Transverse colon (tissue), 4 donors: ENCODE results near the gene HACD3. TPM values are rescaled to one million over a fixed set of nuclear protein-coding genes. Genes with fewer than 3 reads are reported as not detected.

ENCODE experiments used
- DNase-seq: peaks from one replicate; pipeline ENCODE4 v3.0.0-alpha.2; 2019
- H3K27ac ChIP-seq, 4 donors: fragments of 200-600 bp; sonication (generic); 2 replicates each; pipeline ENCODE4 v1.5.1; 2016 to 2018; ENCODE audit warnings: inconsistent platforms in 4 of 4
- H3K27me3 ChIP-seq: fragments of 200-600 bp; sonication (generic); 2 replicates; pipeline ENCODE4 v1.5.1; 2017; ENCODE audit warnings: inconsistent platforms
- H3K36me3 ChIP-seq, 4 donors: fragments of 200-600 bp; sonication (generic); 2 replicates each; pipeline ENCODE4 v1.5.1; 2017 to 2019; ENCODE audit warnings: inconsistent platforms in 4 of 4
- H3K4me1 ChIP-seq, 4 donors: fragments of 200-600 bp; sonication (generic); 2 replicates each; pipeline ENCODE4 v1.5.1; 2017 to 2020; ENCODE audit warnings: inconsistent platforms in 4 of 4
- H3K4me3 ChIP-seq, 4 donors: fragments of 200-600 bp; sonication (generic); 1 replicate in 1 of 4; 2 replicates in 3 of 4; pipeline versions ENCODE4 v1.5.1 to v1.6.1; 2017 to 2019; ENCODE audit warnings: inconsistent platforms in 4 of 4
- H3K9me3 ChIP-seq, 2 donors: fragments of 200-600 bp; sonication (generic); 2 replicates each; pipeline ENCODE4 v1.5.1; 2017 to 2019; ENCODE audit warnings: inconsistent platforms in 2 of 2
- EP300 ChIP-seq: sonication (generic); formaldehyde crosslinking; IDR thresholded peaks from one replicate; pipeline ENCODE4 v1.6.1; 2017; ENCODE audit warnings: antibody characterized with exemption, low read depth
- POLR2A ChIP-seq: fragments of 450-650 bp; IDR thresholded peaks from one replicate; pipeline ENCODE4 v1.6.1; 2016; ENCODE audit warnings: antibody characterized with exemption, mild to moderate bottlenecking, moderate library complexity
- POLR2AphosphoS5 ChIP-seq, 3 donors: sonication (generic); formaldehyde crosslinking; IDR thresholded peaks; one replicate each; pipeline ENCODE4 v1.6.1; 2016; ENCODE audit warnings: antibody characterized with exemption in 3 of 3
- WGBS, 2 donors: methylation state at CpG; one replicate each; pipeline ENCODE4 v1.1.5; 2018; ENCODE audit warnings: low coverage in 1 of 2; 5-methylcytosine and 5-hydroxymethylcytosine counted together
- in situ Hi-C, 4 donors: fragments of 200-750 bp; cut with MboI; loops; one replicate each; pipeline versions ENCODE4 v1.15.0 to v1.15.1; 2017; ENCODE audit warnings: low sequenced_read_pairs in 3 of 4, low pct_ligation_motif_present in 1 of 4, low pct_unique_long_range_greater_than_20kb in 1 of 4
- intact Hi-C: fragments of 100-400 bp; cut with DNase I; formaldehyde crosslinking; loops from one replicate; pipeline ENCODE4 v1.15.1; 2023; ENCODE audit warnings: low total_unique reads
- total RNA-seq, 4 donors: library from RNA; depleted of rRNA; stranded (reverse); fragments of >200 nt; gene quantifications; one replicate each; pipeline ENCODE4 v1.1.0, GENCODE V29; 2016
- TF ChIP-seq, protein P1 (sequence below), 5 experiments: fragments of 200-600 bp in 3 of 5; fragments of 450-650 bp in 2 of 5; sonication (generic) in 3 of 5; IDR thresholded peaks; 1 replicate in 2 of 5; 2 replicates in 3 of 5; pipeline ENCODE4 v1.5.1; 2016 to 2017; ENCODE audit warnings: antibody characterized with exemption in 5 of 5, inconsistent platforms in 3 of 5, mild to moderate bottlenecking in 2 of 5, moderate library complexity in 1 of 5

HACD3 gene
- total RNA-seq, 4 donors from 2014 or later: 2.6 to 48.0 (median 27.1) TPM

DNA sequence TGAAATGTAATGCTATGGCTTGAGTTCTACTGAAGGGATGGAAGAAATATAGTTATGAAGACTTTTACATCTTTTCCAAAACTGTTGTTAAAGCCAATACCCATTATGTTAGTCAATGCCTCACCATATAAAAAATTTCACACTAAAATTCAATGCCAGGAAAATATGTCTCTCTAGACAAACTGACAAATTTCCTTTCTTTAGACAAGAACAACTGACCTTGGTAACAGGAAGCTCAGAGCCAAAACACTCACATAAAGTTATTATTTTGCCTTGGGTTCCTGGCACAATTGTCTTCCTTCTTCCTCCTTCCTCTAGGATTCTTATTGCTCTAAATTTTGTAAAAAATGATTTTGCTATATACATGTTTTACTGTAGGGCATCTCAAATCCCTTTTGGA is 54.0 kb downstream of the HACD3 start:
- intact Hi-C loops (no loop called here), in situ Hi-C loops (no loop called here)
- Histone ChIP-seq H3K27ac (no peak overlapping the region), H3K27me3 (no peaks in the 10 kb centered on the region), H3K9me3 (no peaks in the 10 kb centered on the region), H3K36me3 (peaks cover 0 to 53% (median 18%) of the 10 kb centered on the region in 4 donors), H3K4me3 (no peak overlapping the region), H3K4me1 (no peaks in the 10 kb centered on the region)
- TF ChIP-seq POLR2AphosphoS5 (IDR thresholded peaks at IDR 0.05) (no peak), POLR2A (no peak), EP300 (no peak)
- TF ChIP-seq, protein P1, sequence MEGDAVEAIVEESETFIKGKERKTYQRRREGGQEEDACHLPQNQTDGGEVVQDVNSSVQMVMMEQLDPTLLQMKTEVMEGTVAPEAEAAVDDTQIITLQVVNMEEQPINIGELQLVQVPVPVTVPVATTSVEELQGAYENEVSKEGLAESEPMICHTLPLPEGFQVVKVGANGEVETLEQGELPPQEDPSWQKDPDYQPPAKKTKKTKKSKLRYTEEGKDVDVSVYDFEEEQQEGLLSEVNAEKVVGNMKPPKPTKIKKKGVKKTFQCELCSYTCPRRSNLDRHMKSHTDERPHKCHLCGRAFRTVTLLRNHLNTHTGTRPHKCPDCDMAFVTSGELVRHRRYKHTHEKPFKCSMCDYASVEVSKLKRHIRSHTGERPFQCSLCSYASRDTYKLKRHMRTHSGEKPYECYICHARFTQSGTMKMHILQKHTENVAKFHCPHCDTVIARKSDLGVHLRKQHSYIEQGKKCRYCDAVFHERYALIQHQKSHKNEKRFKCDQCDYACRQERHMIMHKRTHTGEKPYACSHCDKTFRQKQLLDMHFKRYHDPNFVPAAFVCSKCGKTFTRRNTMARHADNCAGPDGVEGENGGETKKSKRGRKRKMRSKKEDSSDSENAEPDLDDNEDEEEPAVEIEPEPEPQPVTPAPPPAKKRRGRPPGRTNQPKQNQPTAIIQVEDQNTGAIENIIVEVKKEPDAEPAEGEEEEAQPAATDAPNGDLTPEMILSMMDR (IDR thresholded peaks at IDR 0.05): no peak
- no peak for DNase-seq

DNA sequence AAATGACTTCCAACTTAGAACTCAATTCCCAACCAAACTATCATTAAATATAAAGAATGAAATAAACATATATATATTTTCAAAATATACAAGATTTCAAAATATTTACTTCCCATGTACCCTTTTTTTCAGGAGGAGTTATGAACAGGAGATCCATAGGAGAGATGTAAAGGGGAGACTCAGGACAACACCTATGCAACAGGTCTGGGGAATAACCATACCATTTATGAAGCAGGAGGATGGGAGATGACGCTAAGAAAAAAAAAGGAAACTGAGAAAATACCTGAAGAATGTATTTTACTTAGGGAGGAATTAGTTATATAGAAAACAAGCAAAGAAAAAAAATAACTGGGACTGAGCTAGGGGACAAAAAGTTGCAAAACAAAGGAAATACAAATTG is 56.8 kb downstream of the HACD3 start:
- H3K27ac ChIP-seq: no peak overlapping the region
- no peaks in the 10 kb centered on the region for H3K9me3 ChIP-seq
- H3K4me1 ChIP-seq: no peaks in the 10 kb centered on the region
- intact Hi-C loops: no loop called here
- TF ChIP-seq EP300: no peak
- TF ChIP-seq, protein P1 (IDR thresholded peaks at IDR 0.05): no peak
- TF ChIP-seq POLR2A: no peak
- H3K27me3 ChIP-seq: no peaks in the 10 kb centered on the region
- in situ Hi-C loops: no loop called here
- no peak for DNase-seq
- 90 to 93% methylated on average over 1 of the region's 1 CpG for WGBS, 2 donors
- no peak overlapping the region for H3K4me3 ChIP-seq
- H3K36me3 ChIP-seq: peaks cover 0 to 54% (median 26%) of the 10 kb centered on the region in 4 donors

DNA sequence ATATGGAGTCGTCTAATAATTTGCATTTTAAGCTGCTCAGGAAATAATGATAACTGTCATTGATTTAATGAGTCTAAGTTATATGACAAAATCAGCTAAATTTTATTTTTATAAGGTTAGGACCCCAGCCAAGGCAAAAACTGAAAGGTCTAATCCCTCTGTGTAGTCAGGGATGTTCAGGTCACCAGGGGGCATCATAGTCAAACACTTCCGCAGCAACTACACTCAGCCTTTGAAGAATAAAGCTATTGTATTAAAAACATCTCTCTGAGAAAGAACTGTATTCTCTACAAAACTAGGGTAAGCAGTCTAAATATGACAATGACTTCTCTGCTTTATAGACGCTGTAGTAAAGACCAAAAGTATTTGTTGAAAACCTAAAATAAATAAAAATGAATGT is 65.7 kb downstream of the HACD3 start:
- intact Hi-C loops (no loop called here), in situ Hi-C loops (no loop called here)
- H3K36me3 ChIP-seq: peaks cover 0 to 62% (median 25%) of the 10 kb centered on the region in 4 donors
- WGBS, 2 donors: 68 to 82% methylated on average over 3 of the region's 3 CpGs
- H3K9me3 ChIP-seq: no peaks in the 10 kb centered on the region
- no peak for DNase-seq
- no peak overlapping the region for H3K27ac ChIP-seq
- no peaks in the 10 kb centered on the region for H3K4me1 ChIP-seq
- TF ChIP-seq POLR2A: no peak
- TF ChIP-seq, protein P1 (IDR thresholded peaks at IDR 0.05): no peak
- TF ChIP-seq POLR2AphosphoS5 (IDR thresholded peaks at IDR 0.05): no peak
- no peak for TF ChIP-seq EP300
- H3K4me3 ChIP-seq: no peak overlapping the region
- H3K27me3 ChIP-seq: no peaks in the 10 kb centered on the region

DNA sequence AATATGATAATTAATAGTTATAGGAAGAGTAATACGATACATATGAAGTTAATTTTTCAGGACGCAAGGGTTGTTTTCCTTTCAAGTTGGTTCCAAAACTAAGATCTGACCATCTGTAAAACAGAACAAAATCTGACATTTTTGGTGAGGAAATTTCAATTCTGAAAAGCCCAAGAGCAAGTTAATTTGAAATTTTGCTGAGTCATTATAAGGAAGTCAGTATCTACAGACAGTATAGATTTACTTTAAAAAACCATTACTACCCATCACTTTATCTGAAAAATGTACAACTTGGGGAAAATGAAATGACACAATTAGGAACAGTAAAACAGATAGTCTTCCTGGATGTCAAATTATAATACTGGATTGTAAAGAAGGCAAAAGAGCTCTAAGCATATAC is 68.2 kb downstream of the HACD3 start:
- intact Hi-C loops: no loop called here
- 98 to 100% methylated on average over 2 of the region's 2 CpGs for WGBS, 2 donors
- in situ Hi-C loops: no loop called here
- Histone ChIP-seq H3K36me3 (peaks cover 0 to 58% (median 18%) of the 10 kb centered on the region in 4 donors), H3K9me3 (no peaks in the 10 kb centered on the region), H3K4me1 (no peaks in the 10 kb centered on the region), H3K27me3 (no peaks in the 10 kb centered on the region), H3K27ac (no peak overlapping the region), H3K4me3 (no peak overlapping the region)
- no peak for DNase-seq
- TF ChIP-seq, protein P1 (IDR thresholded peaks at IDR 0.05): no peak
- TF ChIP-seq POLR2A (no peak), EP300 (no peak), POLR2AphosphoS5 (IDR thresholded peaks at IDR 0.05) (no peak)
